ENCODE data around the gene WDR86. TPM values are rescaled to one million over a fixed set of nuclear protein-coding genes. Genes with fewer than 3 reads are reported as not detected.
A peak's percentile ranks its signal among the peaks of the same experiment; 100 is the strongest.

WDR86 gene
- total and polyA plus RNA-seq, 2 of the 4 experiments (the other 2 are of a cell fraction), result not detected

DNA sequence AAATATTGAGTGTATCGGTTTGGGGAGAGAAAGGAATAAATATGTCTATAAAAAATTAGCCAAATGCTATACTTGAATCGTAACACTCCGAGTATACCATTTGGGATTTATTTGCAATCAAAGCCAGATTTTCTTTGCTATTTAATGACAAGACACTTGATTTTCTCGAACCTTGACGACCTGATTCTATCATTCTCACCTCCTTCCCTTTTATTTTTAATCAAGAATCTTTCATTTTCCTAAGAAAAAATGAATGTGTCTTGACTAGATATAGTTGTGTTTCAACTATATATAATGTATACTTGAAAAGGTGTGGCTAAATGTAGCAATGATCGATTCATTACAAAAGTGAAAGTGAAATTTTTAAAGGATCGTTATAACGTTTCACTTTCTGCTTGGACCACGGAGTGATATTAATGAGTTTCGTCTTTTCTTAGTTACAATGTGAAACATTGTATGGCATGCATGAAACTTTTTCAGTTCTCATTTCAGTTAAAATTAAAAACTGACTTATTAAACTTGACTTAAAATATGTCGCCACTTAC lies 67.7 kb downstream of the WDR86 start (continued):
- TF ChIP-seq RAD21 (IDR thresholded peaks at IDR 0.05; ENCODE audit: low read length), result no peak

- peak within 1 kb of the TSS; percentile 59 for H4K91ac ChIP-seq (ENCODE audit: insufficient read depth, low read depth, low read length)
- H2BK15ac ChIP-seq (ENCODE audit: low read depth, low read length), result no peak within 1 kb of the TSS
- H3K14ac ChIP-seq (replicated peaks; ENCODE audit: low read depth, low read length), result 0 out of 2 replicates have a peak within 1 kb of the TSS, but pooled peaks have one; percentile 45
- H3K4me3 ChIP-seq (ENCODE audit: insufficient read depth, low read depth, low read length), result peak within 1 kb of the TSS; percentile 99
- H3K4me2 ChIP-seq (ENCODE audit: low read depth, low read length), result peak within 1 kb of the TSS; percentile 93
- dilution Hi-C loops (cut with HindIII; ENCODE audit: low sequenced_read_pairs, unreplicated experiment), result no loop called here
- intact Hi-C loops (cut with micrococcal nuclease), result loop anchor here (1.0 kb wide), 1 partner anchor 26 kb away; no protein-coding TSS in a partner anchor
- peak within 1 kb of the TSS; percentile 71; the same call in 1 of the 2 replicates for H2BK120ac ChIP-seq (ENCODE audit: low read depth, low read length)
- H2AK5ac ChIP-seq (ENCODE audit: low read depth, low read length), result no peak within 1 kb of the TSS
- H4K5ac ChIP-seq (ENCODE audit: low read depth, low read length), result peak within 1 kb of the TSS; percentile 88
- no peak within 1 kb of the TSS for H3K18ac ChIP-seq (ENCODE audit: low read depth, low read length)
- peaks cover 3% of the 10 kb centered on the region; the same call in 1 of the 2 replicates for H3K9me3 ChIP-seq (ENCODE audit: control insufficient read depth, insufficient read depth, low read length)
- H2BK20ac ChIP-seq (ENCODE audit: low read depth, low read length), result peak within 1 kb of the TSS; percentile 6; the same call in 1 of the 2 replicates
- H2AFZ ChIP-seq (replicated peaks; ENCODE audit: low read length, poor library complexity), result peak within 1 kb of the TSS; percentile 99
- H2BK5ac ChIP-seq (ENCODE audit: low read depth, low read length, poor library complexity, severe bottlenecking), result peak within 1 kb of the TSS; percentile 44
- H4K8ac ChIP-seq (ENCODE audit: low read depth in 2 of 2, low read length in 2 of 2), result peak within 1 kb of the TSS; percentile 77 to 88
- peaks cover 3% of the 10 kb centered on the region; the same call in 1 of the 2 replicates for H3K9me1 ChIP-seq (ENCODE audit: insufficient read depth, low read length)
- H3K9ac ChIP-seq (ENCODE audit: low read depth, low read length), result peak within 1 kb of the TSS; percentile 81
- ATAC-seq (ENCODE audit: low read depth) (peak; percentile 100), DNase-seq (peak; percentile 74)
- no peak within 1 kb of the TSS for H3K4ac ChIP-seq (ENCODE audit: low read depth, low read length)
- BruUV-seq (replicated peaks), result no TSS peak
- peaks cover 10% of the 10 kb centered on the region for H3K36me3 ChIP-seq (ENCODE audit: control insufficient read depth, insufficient read depth, low read length)
- WGBS, 2 experiments (ENCODE audit: extremely low coverage in 2 of 2, insufficient read length in 1 of 2), result 3% methylated on average over 44 of the region's 72 CpGs; no CpG with 5 or more reads in 1 of the 2 experiments
- H3K4me1 ChIP-seq (ENCODE audit: control insufficient read depth, insufficient read depth, low read length), result peaks cover 3% of the 10 kb centered on the region
- H3K79me1 ChIP-seq (ENCODE audit: low read depth in 1 of 2, low read length in 2 of 2), result peaks cover 14 to 22% of the 10 kb centered on the region in 2 experiments
- peak within 1 kb of the TSS; percentile 46; the same call in 1 of the 2 replicates for H3K56ac ChIP-seq (ENCODE audit: extremely low read depth, insufficient read depth, low read length)
- ChIA-PET CTCF (interaction anchor here (0.6 to 1.0 kb wide), 3 partner anchors 10 to 227 kb away, joined by 3 to 4 read pairs (median 3); no protein-coding TSS in a partner anchor), POLR2A (ENCODE audit: unreplicated experiment) (interaction anchor here (0.6 to 0.9 kb wide), 3 partner anchors 9 to 33 kb away, joined by 3 read pairs; no protein-coding TSS in a partner anchor)
- no peaks in the 10 kb centered on the region; the same call in 1 of the 2 replicates for H4K20me1 ChIP-seq (ENCODE audit: insufficient read depth, low read length)
- H2AK9ac ChIP-seq (replicated peaks; ENCODE audit: low read depth, low read length, poor library complexity), result peak within 1 kb of the TSS; percentile 93
- H3K23ac ChIP-seq (ENCODE audit: low read depth, low read length), result no peak within 1 kb of the TSS
- in situ Hi-C loops (cut with MboI; ENCODE audit: low sequenced_read_pairs), result no loop called here
- H3K27me3 ChIP-seq (ENCODE audit: control insufficient read depth, insufficient read depth, low read length), result no peaks in the 10 kb centered on the region; the same call in 1 of the 2 replicates
- H3K27ac ChIP-seq (ENCODE audit: insufficient read depth, low read length), result peak within 1 kb of the TSS; percentile 75
- TF ChIP-seq CHD1 (IDR thresholded peaks at IDR 0.05; ENCODE audit: low read depth, low read length), result no peak
- TF ChIP-seq RCOR1 (IDR thresholded peaks at IDR 0.05; ENCODE audit: insufficient replicate concordance, low read length), result no peak
- TF ChIP-seq, protein P1, sequence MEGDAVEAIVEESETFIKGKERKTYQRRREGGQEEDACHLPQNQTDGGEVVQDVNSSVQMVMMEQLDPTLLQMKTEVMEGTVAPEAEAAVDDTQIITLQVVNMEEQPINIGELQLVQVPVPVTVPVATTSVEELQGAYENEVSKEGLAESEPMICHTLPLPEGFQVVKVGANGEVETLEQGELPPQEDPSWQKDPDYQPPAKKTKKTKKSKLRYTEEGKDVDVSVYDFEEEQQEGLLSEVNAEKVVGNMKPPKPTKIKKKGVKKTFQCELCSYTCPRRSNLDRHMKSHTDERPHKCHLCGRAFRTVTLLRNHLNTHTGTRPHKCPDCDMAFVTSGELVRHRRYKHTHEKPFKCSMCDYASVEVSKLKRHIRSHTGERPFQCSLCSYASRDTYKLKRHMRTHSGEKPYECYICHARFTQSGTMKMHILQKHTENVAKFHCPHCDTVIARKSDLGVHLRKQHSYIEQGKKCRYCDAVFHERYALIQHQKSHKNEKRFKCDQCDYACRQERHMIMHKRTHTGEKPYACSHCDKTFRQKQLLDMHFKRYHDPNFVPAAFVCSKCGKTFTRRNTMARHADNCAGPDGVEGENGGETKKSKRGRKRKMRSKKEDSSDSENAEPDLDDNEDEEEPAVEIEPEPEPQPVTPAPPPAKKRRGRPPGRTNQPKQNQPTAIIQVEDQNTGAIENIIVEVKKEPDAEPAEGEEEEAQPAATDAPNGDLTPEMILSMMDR (conservative IDR thresholded peaks at IDR 0.05; ENCODE audit: low read depth, low read length), result no peak
- peak; percentile 62; the same call in 1 of the 2 replicates for TF ChIP-seq POLR2A (IDR thresholded peaks at IDR 0.05; ENCODE audit: low read depth, low read length)
- TF ChIP-seq BHLHE40 (IDR thresholded peaks at IDR 0.05; ENCODE audit: low read depth, low read length), result 0 out of 2 replicates have a peak, but pooled peaks have one; percentile 2
- no peak for TF ChIP-seq ELK1 (IDR thresholded peaks at IDR 0.05; ENCODE audit: borderline replicate concordance, low read depth, low read length)
- TF ChIP-seq CEBPB (IDR thresholded peaks at IDR 0.05; ENCODE audit: low read depth, low read length), result no peak
- no peak for TF ChIP-seq MAFK (IDR thresholded peaks at IDR 0.05; ENCODE audit: low read depth, low read length)
- TF ChIP-seq NFE2L2 (IDR thresholded peaks at IDR 0.05; ENCODE audit: low read depth, low read length), result no peak
- TF ChIP-seq SMC3 (IDR thresholded peaks at IDR 0.05; ENCODE audit: low read depth, low read length), result no peak
- no peak for TF ChIP-seq RFX5 (IDR thresholded peaks at IDR 0.05; ENCODE audit: low read depth, low read length)
Observed at GRCh38 chr7:151341357-151342101, 68.3 kb downstream of the WDR86 start, which contains the start of gene NUB1. Gene NUB1, plus strand, starts transcription at chr7:151341812. Its CDS starts 3,538 bp downstream, at chr7:151345350.
